Duodenal mucosa (tissue), 2 donors: ENCODE data around the gene FSIP1.

ENCODE experiments used
- H3K27ac ChIP-seq: one replicate; pipeline ENCODE4 v1.7.0; 2013; ENCODE audit warnings: low read depth, low read length
- H3K27me3 ChIP-seq, 2 donors: one replicate each; pipeline ENCODE4 v1.7.0; 2013; ENCODE audit warnings: low read length in 2 of 2, control low read depth in 1 of 2; ENCODE audit not compliant: insufficient read depth in 2 of 2, control insufficient read depth in 1 of 2
- H3K36me3 ChIP-seq, 2 donors: one replicate each; pipeline ENCODE4 v1.7.0; 2013; ENCODE audit warnings: low read length in 2 of 2, control low read depth in 1 of 2; ENCODE audit not compliant: insufficient read depth in 2 of 2, control insufficient read depth in 1 of 2
- H3K4me1 ChIP-seq, 2 donors: one replicate each; pipeline ENCODE4 v1.7.0; 2013; ENCODE audit warnings: low read length in 2 of 2, control low read depth in 1 of 2; ENCODE audit not compliant: insufficient read depth in 2 of 2, control insufficient read depth in 1 of 2
- H3K4me3 ChIP-seq, 2 donors: one replicate each; pipeline ENCODE4 v1.7.0; 2013; ENCODE audit warnings: low read length in 2 of 2, low read depth in 1 of 2
- H3K9ac ChIP-seq, 2 donors: one replicate each; pipeline ENCODE4 v1.7.0; 2013; ENCODE audit warnings: low read length in 2 of 2, low read depth in 1 of 2
- H3K9me3 ChIP-seq, 2 donors: one replicate each; pipeline ENCODE4 v1.7.0; 2013; ENCODE audit warnings: low read length in 2 of 2, control low read depth in 1 of 2; ENCODE audit not compliant: control insufficient read depth in 1 of 2

Gene FSIP1

GRCh38 chr15:39581242-39581792, 201.3 kb downstream of the FSIP1 start:
- Histone ChIP-seq H3K4me3 (peak overlapping the region; percentile 58 to 68), H3K27me3 (no peaks in the 10 kb centered on the region), H3K36me3 (peaks cover 5 to 9% of the 10 kb centered on the region in 2 donors), H3K9me3 (no peaks in the 10 kb centered on the region), H3K27ac (peak overlapping the region; percentile 88), H3K9ac (peak overlapping the region; percentile 52 to 61), H3K4me1 (peaks cover 6 to 19% of the 10 kb centered on the region in 2 donors)

GRCh38 chr15:39580485-39581241, 202.0 kb downstream of the FSIP1 start, which contains the start of gene THBS1:
THBS1 (plus strand) TSS chr15:39581079; CDS start chr15:39581858, 779 bp downstream.
- no peaks in the 10 kb centered on the region for H3K27me3 ChIP-seq
- H3K27ac ChIP-seq, result peak within 1 kb of the TSS; percentile 88
- peaks cover 3 to 5% of the 10 kb centered on the region in 2 donors for H3K36me3 ChIP-seq
- no peaks in the 10 kb centered on the region for H3K9me3 ChIP-seq
- peak within 1 kb of the TSS; percentile 52 to 61 for H3K9ac ChIP-seq
- H3K4me3 ChIP-seq, result peak within 1 kb of the TSS; percentile 58 to 68
- H3K4me1 ChIP-seq, result peaks cover 6 to 19% of the 10 kb centered on the region in 2 donors

DNA sequence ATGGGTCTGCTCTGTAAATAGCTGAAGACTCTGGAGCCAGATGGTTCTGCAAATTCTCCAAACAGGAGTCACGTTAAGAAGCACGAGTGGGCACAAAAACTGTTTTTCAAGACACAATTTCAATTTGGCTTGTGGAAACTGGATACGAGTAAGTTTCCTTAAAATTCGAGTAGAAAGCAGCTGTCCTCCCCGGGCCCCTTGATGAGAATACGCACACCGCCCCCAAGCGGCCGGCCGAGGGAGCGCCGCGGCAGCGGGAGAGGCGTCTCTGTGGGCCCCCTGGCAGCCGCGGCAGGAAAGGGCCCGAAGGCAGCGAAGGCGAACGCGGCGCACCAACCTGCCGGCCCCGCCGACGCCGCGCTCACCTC, 202.5 kb downstream of the FSIP1 start:
- Histone ChIP-seq H3K27ac (peak overlapping the region; percentile 88), H3K36me3 (peaks cover 3 to 5% of the 10 kb centered on the region in 2 donors), H3K9me3 (no peaks in the 10 kb centered on the region), H3K27me3 (no peaks in the 10 kb centered on the region), H3K4me3 (peak overlapping the region; percentile 58 to 68), H3K4me1 (peaks cover 6 to 14% of the 10 kb centered on the region in 2 donors), H3K9ac (peak overlapping the region; percentile 43 to 49)

- H3K9ac ChIP-seq, result peak overlapping the region; percentile 43 to 49
Observed at GRCh38 chr15:39579487-39580116, 203.0 kb downstream of the FSIP1 start.

GRCh38 chr15:39578851-39579486, 203.7 kb downstream of the FSIP1 start:
- Histone ChIP-seq H3K9ac (no peak overlapping the region), H3K27me3 (no peaks in the 10 kb centered on the region), H3K27ac (peak overlapping the region; percentile 71), H3K9me3 (no peaks in the 10 kb centered on the region), H3K4me1 (peaks cover 6 to 13% of the 10 kb centered on the region in 2 donors), H3K36me3 (peaks cover 3 to 5% of the 10 kb centered on the region in 2 donors), H3K4me3 (no peak overlapping the region)

More at GRCh38 chr15:39579487-39580116, 203.0 kb downstream of the FSIP1 start:
- H3K27me3 ChIP-seq, result no peaks in the 10 kb centered on the region
- H3K4me1 ChIP-seq, result peaks cover 6 to 13% of the 10 kb centered on the region in 2 donors
- H3K9me3 ChIP-seq, result no peaks in the 10 kb centered on the region
- H3K27ac ChIP-seq, result peak overlapping the region; percentile 71
- H3K36me3 ChIP-seq, result peaks cover 3 to 5% of the 10 kb centered on the region in 2 donors
- H3K4me3 ChIP-seq, result peak overlapping the region; percentile 58 to 68

DNA sequence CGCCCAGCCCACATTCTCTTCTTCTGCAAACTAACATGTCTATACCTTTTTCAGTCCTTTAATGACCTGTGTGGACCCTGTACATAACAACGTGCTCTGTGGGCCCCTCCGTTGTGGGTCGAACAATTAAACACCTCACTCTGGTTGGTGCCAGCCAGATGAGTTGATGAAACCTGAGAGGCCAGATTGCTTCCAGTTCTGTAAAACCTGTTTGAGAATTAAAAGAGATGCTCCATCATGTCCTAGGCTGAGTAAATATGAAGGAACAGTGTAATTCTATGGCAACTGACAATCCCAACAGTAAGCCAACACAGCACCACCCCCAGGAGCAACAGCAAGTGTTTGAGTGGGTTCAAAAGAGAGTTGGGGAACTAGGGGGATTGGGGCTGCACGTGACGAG, 207.5 kb downstream of the FSIP1 start:
- Histone ChIP-seq H3K4me3 (no peak overlapping the region), H3K9ac (no peak overlapping the region), H3K27ac (no peak overlapping the region), H3K36me3 (no peaks in the 10 kb centered on the region), H3K9me3 (no peaks in the 10 kb centered on the region), H3K4me1 (peaks cover 6 to 13% of the 10 kb centered on the region in 2 donors), H3K27me3 (peaks cover 0 to 5% of the 10 kb centered on the region in 2 donors)

GRCh38 chr15:39574427-39574826, 208.2 kb downstream of the FSIP1 start:
- Histone ChIP-seq H3K9ac (no peak overlapping the region), H3K9me3 (no peaks in the 10 kb centered on the region), H3K27me3 (peaks cover 0 to 5% of the 10 kb centered on the region in 2 donors), H3K27ac (no peak overlapping the region), H3K36me3 (no peaks in the 10 kb centered on the region), H3K4me3 (no peak overlapping the region), H3K4me1 (peaks cover 1 to 8% of the 10 kb centered on the region in 2 donors)

DNA sequence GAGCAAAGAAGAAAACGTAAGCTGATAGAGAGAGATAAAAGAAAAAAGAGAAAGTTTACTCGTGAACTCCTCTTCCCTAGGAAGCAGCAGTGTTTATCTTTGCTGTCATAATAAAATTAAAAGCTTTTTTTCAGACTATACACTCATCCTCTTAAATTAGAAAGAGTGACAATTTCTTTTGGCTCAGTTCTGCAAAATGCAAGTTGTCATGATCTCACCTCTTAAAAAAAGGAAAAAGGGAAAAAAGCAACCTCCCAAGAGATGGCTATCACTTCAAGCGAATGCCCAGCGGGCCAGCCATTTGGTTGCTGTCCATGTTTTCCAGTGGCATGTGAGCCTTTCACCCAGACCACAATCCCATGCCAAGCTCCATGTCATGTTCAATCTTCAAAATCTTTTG, 208.8 kb downstream of the FSIP1 start:
- H3K9ac ChIP-seq, result no peak overlapping the region
- no peaks in the 10 kb centered on the region for H3K36me3 ChIP-seq
- H3K4me1 ChIP-seq, result peaks cover 0 to 5% of the 10 kb centered on the region in 2 donors
- H3K4me3 ChIP-seq, result no peak overlapping the region
- H3K9me3 ChIP-seq, result no peaks in the 10 kb centered on the region
- no peak overlapping the region for H3K27ac ChIP-seq
- peaks cover 0 to 6% of the 10 kb centered on the region in 2 donors for H3K27me3 ChIP-seq

- Histone ChIP-seq H3K9ac (no peak overlapping the region), H3K9me3 (no peaks in the 10 kb centered on the region), H3K4me1 (no peaks in the 10 kb centered on the region), H3K36me3 (no peaks in the 10 kb centered on the region), H3K27me3 (peaks cover 0 to 8% of the 10 kb centered on the region in 2 donors), H3K4me3 (no peak overlapping the region), H3K27ac (no peak overlapping the region)
Observed at GRCh38 chr15:39573287-39573686, 209.4 kb downstream of the FSIP1 start.
